Activated T-helper 2 cell treated with anti-CD3 and anti-CD28 coated beads, Interferon-gamma antibody, Interleukin-2, Interleukin-4, amounts not matched to agents 10 μg/mL and 5 μg/mL and 100 μg/mL, durations not matched to agents 14 hours and 24 hours and 36 hours (primary cell): Measurements from ENCODE around the gene MYOCOS. TPM values are rescaled to one million over a fixed set of nuclear protein-coding genes. Genes with fewer than 3 reads are reported as not detected.

Experiments used
- DNase-seq: peaks from one replicate; pipeline ENCODE4 v3.0.0; 2021; ENCODE audit warnings: low spot score
- H3K27ac Mint-ChIP-seq: one replicate; pipeline ENCODE4 v1.8.0; 2021; ENCODE audit warnings: mixed read lengths
- H3K27me3 Mint-ChIP-seq: one replicate; pipeline ENCODE4 v1.8.0; 2021; ENCODE audit warnings: low read depth, mixed read lengths
- H3K36me3 Mint-ChIP-seq: one replicate; pipeline ENCODE4 v1.8.0; 2021; ENCODE audit warnings: low read depth, mixed read lengths
- H3K4me1 Mint-ChIP-seq: one replicate; pipeline ENCODE4 v1.8.0; 2021; ENCODE audit warnings: low read depth, mixed read lengths
- H3K4me3 Mint-ChIP-seq: one replicate; pipeline ENCODE4 v1.8.0; 2021; ENCODE audit warnings: low read depth, mild to moderate bottlenecking, moderate library complexity, mixed read lengths
- H3K9me3 Mint-ChIP-seq: one replicate; pipeline ENCODE4 v1.8.0; 2021; ENCODE audit warnings: mixed read lengths
- intact Hi-C: fragments of 100-400 bp; cut with micrococcal nuclease; formaldehyde crosslinking; loops from one replicate; pipeline ENCODE4 v1.15.1; 2023
- total RNA-seq: library from RNA; stranded (reverse); gene quantifications from 2 replicates; pipeline ENCODE4 v1.2.3, GENCODE V29; 2022

The MYOCOS gene
- total RNA-seq, 1 donor from 2014 or later: 0.14 TPM

DNA sequence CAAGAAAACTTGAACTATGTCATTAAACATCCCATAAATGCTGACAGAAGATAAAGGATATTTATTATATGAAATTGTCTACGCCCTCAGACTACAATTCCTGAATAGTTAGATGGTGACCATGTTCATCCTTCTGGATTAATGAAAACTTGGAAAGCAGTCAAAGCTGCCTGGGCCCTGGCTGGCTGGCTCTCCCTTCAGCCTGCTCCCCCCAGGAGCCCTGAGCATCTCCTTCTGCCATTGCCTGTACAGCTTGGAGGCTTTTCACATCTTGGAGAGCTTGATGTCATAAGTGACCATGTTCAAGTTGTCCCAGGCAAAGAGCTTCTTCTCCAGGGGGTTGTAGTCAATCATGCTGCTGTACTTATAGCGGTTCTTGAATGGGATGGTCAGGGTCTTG, 13.6 kb downstream of the MYOCOS start:
- no peaks in the 10 kb centered on the region for H3K36me3 Mint-ChIP-seq
- H3K27me3 Mint-ChIP-seq: peaks cover 5% of the 10 kb centered on the region
- intact Hi-C loops: no loop called here
- H3K27ac Mint-ChIP-seq: no peak overlapping the region
- H3K4me3 Mint-ChIP-seq: no peak overlapping the region
- no peaks in the 10 kb centered on the region for H3K9me3 Mint-ChIP-seq
- no peaks in the 10 kb centered on the region for H3K4me1 Mint-ChIP-seq
- DNase-seq: no peak

DNA sequence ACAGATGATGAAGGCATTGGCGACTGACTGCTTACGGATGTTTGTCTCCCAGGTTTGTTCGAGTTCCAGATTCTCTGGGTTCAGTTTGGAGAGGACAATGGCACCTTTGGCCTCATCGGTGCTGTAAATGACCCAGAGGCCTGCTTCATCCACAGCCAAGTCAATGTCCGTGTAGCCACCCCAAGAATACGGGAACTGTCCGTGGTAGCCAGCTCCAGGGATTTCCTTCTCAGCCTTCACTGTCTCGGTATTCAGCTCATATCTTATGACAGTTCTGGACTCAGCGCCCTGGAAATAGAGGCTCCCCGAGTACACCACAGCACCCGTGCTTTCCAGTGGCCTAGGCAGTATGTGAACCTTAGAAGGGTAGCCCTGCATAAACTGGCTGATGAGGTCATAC, 14.1 kb downstream of the MYOCOS start:
- no peak for DNase-seq
- no peaks in the 10 kb centered on the region for H3K4me1 Mint-ChIP-seq
- no peak overlapping the region for H3K27ac Mint-ChIP-seq
- no peaks in the 10 kb centered on the region for H3K9me3 Mint-ChIP-seq
- no peak overlapping the region for H3K4me3 Mint-ChIP-seq
- H3K27me3 Mint-ChIP-seq: peaks cover 5% of the 10 kb centered on the region
- intact Hi-C loops: no loop called here
- no peaks in the 10 kb centered on the region for H3K36me3 Mint-ChIP-seq

DNA sequence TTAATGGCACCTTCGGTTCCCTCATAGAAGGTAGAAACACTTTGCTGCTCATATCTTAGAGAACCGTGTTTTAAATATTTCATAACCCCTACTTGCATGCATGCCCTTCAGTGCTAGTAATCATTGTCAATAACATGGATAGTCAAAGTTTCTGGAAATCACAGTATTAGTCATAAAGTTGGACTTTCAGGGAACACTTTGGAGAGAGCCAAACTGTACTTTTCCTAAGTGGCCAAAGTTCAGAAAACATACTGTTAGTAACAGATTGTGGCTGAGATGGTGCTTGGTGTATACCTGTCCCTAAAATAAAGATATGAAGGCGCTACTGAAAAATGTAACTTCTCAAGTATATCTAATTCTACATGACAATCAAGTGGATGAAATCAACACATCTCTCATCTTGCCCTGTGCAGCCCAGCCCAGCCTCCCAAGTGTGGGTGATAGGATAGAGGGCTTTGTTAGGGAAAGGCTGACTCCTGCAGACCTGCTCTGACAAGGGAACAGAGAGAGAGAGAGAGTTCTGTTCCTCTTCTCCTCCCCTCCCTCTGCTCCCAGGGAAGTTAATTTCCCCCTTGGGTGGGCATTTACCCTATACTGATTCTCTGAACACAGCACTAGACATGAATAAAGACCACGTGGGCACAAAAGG, 16.0 kb downstream of the MYOCOS start:
- intact Hi-C loops: no loop called here
- H3K36me3 Mint-ChIP-seq: no peaks in the 10 kb centered on the region

GRCh38 chr1:171640225-171640624, 18.2 kb downstream of the MYOCOS start:
- Mint-ChIP-seq H3K4me1 (peaks cover 5% of the 10 kb centered on the region), H3K27ac (no peak overlapping the region), H3K9me3 (no peaks in the 10 kb centered on the region), H3K36me3 (no peaks in the 10 kb centered on the region), H3K4me3 (no peak overlapping the region), H3K27me3 (peaks cover 4% of the 10 kb centered on the region)
- DNase-seq: no peak
- intact Hi-C loops: loop anchor here (10.0 kb wide), 1 partner anchor 135 kb away; no protein-coding TSS in a partner anchor

More for the DNA sequence above, 16.0 kb downstream of the MYOCOS start:
- no peaks in the 10 kb centered on the region for H3K9me3 Mint-ChIP-seq
- no peaks in the 10 kb centered on the region for H3K27me3 Mint-ChIP-seq
- H3K4me3 Mint-ChIP-seq: no peak overlapping the region
- no peak overlapping the region for H3K27ac Mint-ChIP-seq
- no peak for DNase-seq
- no peaks in the 10 kb centered on the region for H3K4me1 Mint-ChIP-seq

DNA sequence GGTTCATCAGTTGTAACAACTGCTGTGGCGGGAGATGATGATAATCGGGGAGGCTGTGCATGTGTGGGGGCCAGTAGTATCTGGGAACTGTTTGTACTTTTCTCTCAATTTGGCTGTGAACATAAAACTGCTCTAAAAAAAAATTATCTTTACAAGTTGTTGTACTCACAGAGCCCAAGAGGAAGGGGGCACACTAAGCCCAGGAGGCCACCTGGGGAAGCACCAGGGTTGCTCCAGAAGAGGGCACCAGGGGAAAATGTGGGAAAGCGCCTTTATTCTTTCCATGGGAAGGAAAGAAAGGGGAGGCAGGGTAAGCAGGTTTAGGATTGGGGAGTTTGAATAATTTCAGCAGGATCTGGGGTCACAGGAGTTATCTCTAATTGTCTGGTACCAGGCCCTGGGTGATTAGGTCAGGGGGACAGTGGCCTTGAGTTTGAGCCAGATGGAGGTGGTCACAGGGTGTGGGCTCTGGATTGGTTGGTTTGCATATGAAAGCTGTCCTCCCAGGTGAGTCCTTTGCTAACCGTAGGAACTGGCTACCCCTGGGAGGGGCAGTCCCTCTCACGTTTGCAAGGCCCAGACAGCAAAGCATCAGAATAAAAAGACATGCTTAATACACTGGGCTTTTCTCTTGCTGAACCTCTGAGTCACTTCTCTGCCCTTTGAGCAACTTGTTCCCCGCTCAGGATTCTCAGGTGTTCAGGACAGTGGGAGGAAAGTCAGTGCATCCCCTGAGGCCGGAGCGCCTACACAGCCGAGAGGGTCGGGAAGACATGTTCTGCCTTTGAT, 19.2 kb downstream of the MYOCOS start:
- H3K9me3 Mint-ChIP-seq: no peaks in the 10 kb centered on the region
- H3K27me3 Mint-ChIP-seq: peaks cover 4% of the 10 kb centered on the region
- no peak overlapping the region for H3K4me3 Mint-ChIP-seq
- H3K27ac Mint-ChIP-seq: no peak overlapping the region
- H3K36me3 Mint-ChIP-seq: no peaks in the 10 kb centered on the region
- peaks cover 8% of the 10 kb centered on the region for H3K4me1 Mint-ChIP-seq
- intact Hi-C loops: loop anchor here (10.0 kb wide), 1 partner anchor 134 kb away; no protein-coding TSS in a partner anchor
- DNase-seq: no peak

DNA sequence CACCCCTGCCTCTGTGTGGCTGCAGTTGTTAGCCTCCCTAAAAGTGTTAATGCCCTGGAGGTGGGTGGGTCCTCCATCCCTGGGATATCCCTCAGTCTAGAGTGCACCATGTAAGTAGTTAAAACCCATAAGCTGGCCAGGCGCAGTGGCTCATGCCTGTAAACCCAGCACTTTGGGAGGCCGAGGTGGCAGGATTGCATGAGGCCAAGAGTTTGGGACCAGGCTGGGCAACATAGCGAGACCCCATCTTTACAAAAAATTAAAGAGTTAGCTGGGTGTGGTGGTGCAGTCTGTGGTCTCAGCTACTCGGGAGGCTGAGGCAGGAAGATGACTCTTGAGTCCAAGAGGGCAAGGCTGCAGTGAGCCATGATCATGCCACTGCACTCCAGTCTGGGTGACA, 20.2 kb downstream of the MYOCOS start:
- Mint-ChIP-seq H3K9me3 (no peaks in the 10 kb centered on the region), H3K27me3 (peaks cover 4% of the 10 kb centered on the region), H3K36me3 (no peaks in the 10 kb centered on the region), H3K4me1 (peaks cover 8% of the 10 kb centered on the region), H3K27ac (no peak overlapping the region), H3K4me3 (no peak overlapping the region)
- intact Hi-C loops: loop anchor here (10.0 kb wide), 1 partner anchor 133 kb away; no protein-coding TSS in a partner anchor
- DNase-seq: no peak

DNA sequence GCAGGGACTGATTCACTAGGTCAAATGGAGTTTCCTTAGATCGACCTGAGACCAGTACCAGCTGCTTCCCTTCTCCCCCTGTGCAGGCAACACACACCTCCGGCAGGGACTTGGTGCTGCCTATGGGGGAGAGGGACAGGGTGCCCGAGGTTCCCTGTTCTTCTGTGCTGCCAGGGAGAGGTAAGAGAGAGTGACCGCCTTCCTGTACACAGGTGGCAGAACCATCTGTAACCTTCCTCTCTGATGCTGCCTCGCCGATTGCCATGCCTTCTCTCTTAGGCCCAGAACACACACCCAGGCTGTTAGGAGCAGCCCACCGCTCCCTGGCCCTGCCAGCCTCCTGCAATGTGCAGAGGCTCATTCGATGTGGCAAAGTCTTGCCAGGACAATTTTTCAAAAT, 21.1 kb downstream of the MYOCOS start:
- intact Hi-C loops: loop anchor here (10.0 kb wide), 1 partner anchor 132 kb away; no protein-coding TSS in a partner anchor
- DNase-seq: no peak
- Mint-ChIP-seq H3K9me3 (no peaks in the 10 kb centered on the region), H3K36me3 (no peaks in the 10 kb centered on the region), H3K27me3 (peaks cover 4% of the 10 kb centered on the region), H3K4me3 (no peak overlapping the region), H3K27ac (no peak overlapping the region), H3K4me1 (peaks cover 8% of the 10 kb centered on the region)

DNA sequence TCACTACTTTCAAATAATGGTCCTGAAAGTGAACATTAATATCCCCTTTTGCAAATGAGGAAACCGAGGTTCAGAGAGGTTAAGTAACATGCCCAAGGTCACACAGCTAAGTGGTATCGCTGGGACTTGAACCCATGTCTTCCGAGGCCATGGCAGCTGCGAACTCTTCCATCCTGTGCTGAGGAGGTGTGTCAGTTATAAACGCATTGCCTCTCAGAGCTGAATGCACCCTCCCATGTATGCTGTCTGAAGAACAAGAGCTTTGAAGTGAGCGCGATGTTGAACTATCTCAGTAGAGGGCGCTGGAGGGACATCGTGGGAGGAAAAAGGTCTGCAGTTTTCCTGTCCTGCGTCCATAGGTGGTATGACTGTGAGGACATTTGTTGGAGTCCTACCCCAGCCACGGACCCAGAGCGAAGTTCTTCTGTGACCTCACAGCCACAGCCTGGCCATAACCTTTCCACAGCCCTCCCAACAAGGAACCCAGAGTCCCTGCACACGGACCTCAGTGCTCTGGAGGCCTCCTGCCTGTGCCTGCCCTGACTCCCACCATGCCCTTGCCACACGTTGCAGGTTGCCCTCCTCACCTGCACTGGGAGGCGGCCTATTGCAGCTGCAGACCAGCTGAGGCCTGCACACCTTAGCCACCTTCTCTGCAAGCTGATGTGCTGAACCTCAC, 22.9 kb downstream of the MYOCOS start:
- H3K27ac Mint-ChIP-seq: no peak overlapping the region
- H3K9me3 Mint-ChIP-seq: no peaks in the 10 kb centered on the region
- DNase-seq: peak; percentile 67
- peaks cover 4% of the 10 kb centered on the region for H3K27me3 Mint-ChIP-seq
- H3K4me1 Mint-ChIP-seq: peaks cover 8% of the 10 kb centered on the region
- intact Hi-C loops: loop anchor here (1.0 to 10.0 kb wide), 2 partner anchors 130 to 340 kb away; no protein-coding TSS in a partner anchor
- H3K36me3 Mint-ChIP-seq: no peaks in the 10 kb centered on the region
- no peak overlapping the region for H3K4me3 Mint-ChIP-seq

DNA sequence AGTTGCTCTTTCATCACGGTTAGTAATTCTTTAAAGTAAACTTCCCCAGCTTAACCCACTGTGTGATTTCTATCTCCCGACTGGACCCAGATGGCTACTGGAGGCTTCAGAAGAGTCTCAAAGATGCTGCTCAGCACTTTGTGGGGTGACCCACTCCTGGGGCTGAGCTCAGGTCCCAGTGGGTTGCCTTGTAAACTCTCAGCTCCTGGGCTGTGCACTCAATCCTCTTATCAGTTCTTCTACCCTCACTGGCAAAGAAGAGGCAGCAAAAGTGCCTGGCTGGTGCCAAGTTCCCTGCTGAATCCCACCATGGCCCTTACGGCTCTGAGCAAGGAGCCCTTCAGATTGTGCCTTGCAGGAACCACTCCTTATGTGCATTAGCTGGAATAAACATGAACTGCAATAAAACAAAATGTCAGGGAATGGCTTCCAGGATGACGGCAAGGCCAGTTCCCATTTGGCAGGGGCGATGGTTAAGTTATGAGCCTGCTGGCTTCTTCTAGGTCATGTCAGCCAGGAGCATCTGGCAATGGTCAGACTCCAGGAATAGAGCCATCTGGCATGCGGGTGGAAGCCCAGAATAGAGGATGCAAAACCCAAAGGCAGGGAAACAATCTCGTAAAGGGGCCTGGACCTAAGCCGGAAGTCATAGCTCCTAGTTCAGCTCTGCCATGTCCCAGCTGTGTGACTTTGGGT, 23.7 kb downstream of the MYOCOS start:
- Mint-ChIP-seq H3K36me3 (no peaks in the 10 kb centered on the region), H3K4me1 (peaks cover 8% of the 10 kb centered on the region), H3K27me3 (peaks cover 6% of the 10 kb centered on the region), H3K27ac (no peak overlapping the region), H3K9me3 (no peaks in the 10 kb centered on the region), H3K4me3 (no peak overlapping the region)
- DNase-seq: no peak
- intact Hi-C loops: loop anchor here (1.0 to 10.0 kb wide), 2 partner anchors 129 to 340 kb away; no protein-coding TSS in a partner anchor

DNA sequence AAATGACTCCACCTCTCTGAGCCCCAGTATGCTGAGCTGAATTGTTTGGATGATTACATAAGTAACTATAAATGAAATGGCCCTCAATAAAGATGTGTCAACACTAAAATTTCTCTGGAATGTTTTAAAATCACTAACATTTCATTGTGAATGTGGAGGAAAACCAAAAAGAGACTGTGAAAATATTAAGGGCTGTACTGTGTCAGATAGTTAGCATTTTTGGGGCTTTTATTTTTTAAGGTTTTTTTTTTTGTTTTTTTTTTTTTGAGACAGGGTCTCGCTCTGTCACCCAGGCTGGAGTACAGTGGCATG, 24.2 kb downstream of the MYOCOS start:
- Mint-ChIP-seq H3K27ac (no peak overlapping the region), H3K4me3 (no peak overlapping the region), H3K36me3 (no peaks in the 10 kb centered on the region), H3K4me1 (peaks cover 8% of the 10 kb centered on the region), H3K9me3 (no peaks in the 10 kb centered on the region), H3K27me3 (peaks cover 11% of the 10 kb centered on the region)
- no peak for DNase-seq
- intact Hi-C loops: loop anchor here (10.0 kb wide), 1 partner anchor 129 kb away; no protein-coding TSS in a partner anchor

GRCh38 chr1:171652234-171652822, 30.3 kb downstream of the MYOCOS start, which contains the start of gene MYOC:
MYOC (minus strand) TSS chr1:171652688; CDS start chr1:171652611, 77 bp downstream.
- H3K4me1 Mint-ChIP-seq: peaks cover 10% of the 10 kb centered on the region
- intact Hi-C loops: no loop called here
- no peak within 1 kb of the TSS for H3K4me3 Mint-ChIP-seq
- no peak within 1 kb of the TSS for H3K27ac Mint-ChIP-seq
- no peak for DNase-seq
- no peaks in the 10 kb centered on the region for H3K36me3 Mint-ChIP-seq
- H3K27me3 Mint-ChIP-seq: peaks cover 21% of the 10 kb centered on the region
- no peaks in the 10 kb centered on the region for H3K9me3 Mint-ChIP-seq

- intact Hi-C loops: loop anchor here (2.0 kb wide), 2 partner anchors 89 to 331 kb away; partner anchors contain the start of gene VAMP4
Observed at GRCh38 chr1:171653796-171654195, 31.8 kb downstream of the MYOCOS start.

More at GRCh38 chr1:171653796-171654195, 31.8 kb downstream of the MYOCOS start:
- peaks cover 10% of the 10 kb centered on the region for H3K4me1 Mint-ChIP-seq
- H3K36me3 Mint-ChIP-seq: no peaks in the 10 kb centered on the region
- no peak overlapping the region for H3K4me3 Mint-ChIP-seq
- H3K27me3 Mint-ChIP-seq: peaks cover 21% of the 10 kb centered on the region
- DNase-seq: no peak
- no peaks in the 10 kb centered on the region for H3K9me3 Mint-ChIP-seq
- no peak overlapping the region for H3K27ac Mint-ChIP-seq
